GM06990 (cell line): ENCODE data around the gene RASL10B.

Experiments
- DNase-seq: peaks from one replicate; pipeline ENCODE4 v3.0.0-alpha.2; 2011; ENCODE audit not compliant: insufficient read length; ENCODE audit errors: extremely low read depth
- H3K27me3 ChIP-seq: replicated peaks from 2 replicates; pipeline ENCODE4 v1.6.0; 2011; ENCODE audit warnings: low read length; ENCODE audit not compliant: control insufficient read depth, insufficient read depth
- H3K36me3 ChIP-seq: 2 replicates; pipeline ENCODE4 v1.5.1; 2011; ENCODE audit warnings: low read length; ENCODE audit not compliant: control insufficient read depth, insufficient read depth
- H3K4me3 ChIP-seq: replicated peaks from 2 replicates; pipeline ENCODE4 v1.5.1; 2011; ENCODE audit warnings: low read depth, mild to moderate bottlenecking, control low read depth, low read length
- CTCF ChIP-seq: IDR thresholded peaks from 2 replicates; pipeline ENCODE4 v1.5.1; 2011; ENCODE audit warnings: low read length, control low read depth, mild to moderate bottlenecking, inconsistent platforms; ENCODE audit not compliant: insufficient read depth, poor library complexity, severe bottlenecking

Gene RASL10B

GRCh38 chr17:35752945-35753764, 21.7 kb downstream of the RASL10B start, which contains the start of gene GAS2L2:
Gene GAS2L2, minus strand, starts transcription at chr17:35753239. Its CDS starts 389 bp downstream, at chr17:35752850.
- Histone ChIP-seq H3K36me3 (no peaks in the 10 kb centered on the region), H3K27me3 (peaks cover 2% of the 10 kb centered on the region; the same call in 1 of the 2 replicates), H3K4me3 (no peak within 1 kb of the TSS)
- TF ChIP-seq CTCF: no peak
- DNase-seq: no peak

GRCh38 chr17:35757243-35757642, 25.8 kb downstream of the RASL10B start:
- no peak overlapping the region for H3K4me3 ChIP-seq
- no peak for DNase-seq

GRCh38 chr17:35760587-35760986, 29.1 kb downstream of the RASL10B start, which contains the start of gene C17orf50:
Gene C17orf50, plus strand, starts transcription at chr17:35760887. Its CDS starts 55 bp downstream, at chr17:35760942.
- H3K36me3 ChIP-seq: no peaks in the 10 kb centered on the region
- H3K4me3 ChIP-seq: no peak within 1 kb of the TSS
- DNase-seq: no peak
- TF ChIP-seq CTCF: no peak
- no peaks in the 10 kb centered on the region for H3K27me3 ChIP-seq

More at GRCh38 chr17:35757243-35757642, 25.8 kb downstream of the RASL10B start:
- no peaks in the 10 kb centered on the region for H3K36me3 ChIP-seq
- H3K27me3 ChIP-seq: no peaks in the 10 kb centered on the region
- no peak for TF ChIP-seq CTCF

- H3K36me3 ChIP-seq: no peaks in the 10 kb centered on the region
- DNase-seq: no peak
- H3K4me3 ChIP-seq: no peak overlapping the region
- no peak for TF ChIP-seq CTCF
- no peaks in the 10 kb centered on the region for H3K27me3 ChIP-seq
Measured at GRCh38 chr17:35761601-35762000, 30.2 kb downstream of the RASL10B start.

GRCh38 chr17:35763767-35764122, 32.3 kb downstream of the RASL10B start:
- DNase-seq: no peak
- H3K36me3 ChIP-seq: no peaks in the 10 kb centered on the region
- no peak for TF ChIP-seq CTCF

More at GRCh38 chr17:35763767-35764122, 32.3 kb downstream of the RASL10B start:
- Histone ChIP-seq H3K4me3 (peak overlapping the region; percentile 15), H3K27me3 (no peaks in the 10 kb centered on the region; the same call in 1 of the 2 replicates)
